ENCODE measurements around the gene CDON. TPM values are rescaled to one million over a fixed set of nuclear protein-coding genes. Genes with fewer than 3 reads are reported as not detected.
A peak's percentile ranks its signal among the peaks of the same experiment; 100 is the strongest.

The CDON gene
- total and polyA plus RNA-seq, 2 of the 13 experiments (the other 11 are each of a cell fraction or from before 2014, with no cell fraction given): 9.6 to 12.8 TPM

GRCh38 chr11:126062679-126063506 is at the start of gene CDON (continued):
- TF ChIP-seq REST (IDR thresholded peaks at IDR 0.05; ENCODE audit: borderline replicate concordance in 1 of 2, low read depth in 1 of 2, low read length in 2 of 2): no peak
- TF ChIP-seq ZNF251 (CRISPR knock-in tag; IDR thresholded peaks at IDR 0.05): no peak
- TF ChIP-seq GPN1 (CRISPR knock-in tag; IDR thresholded peaks at IDR 0.05; ENCODE audit: borderline replicate concordance): no peak
- no peak for TF ChIP-seq ZNF136 (CRISPR knock-in tag; IDR thresholded peaks at IDR 0.05; ENCODE audit: low read depth)
- no peak for TF ChIP-seq TBX3 (IDR thresholded peaks at IDR 0.05; ENCODE audit: borderline replicate concordance)
- TF ChIP-seq ZFAT (CRISPR knock-in tag; conservative IDR thresholded peaks at IDR 0.05): no peak
- no peak for TF ChIP-seq AHDC1 (CRISPR knock-in tag; IDR thresholded peaks at IDR 0.05; ENCODE audit: borderline replicate concordance)
- 0 out of 2 replicates have a peak, but pooled peaks have one; percentile 36 for TF ChIP-seq ZMYM2 (CRISPR knock-in tag; IDR thresholded peaks at IDR 0.05)
- no peak for TF ChIP-seq THAP8 (CRISPR knock-in tag; IDR thresholded peaks at IDR 0.05; ENCODE audit: borderline replicate concordance)
- TF ChIP-seq NR1H2 (CRISPR knock-in tag; IDR thresholded peaks at IDR 0.05; ENCODE audit: borderline replicate concordance, low read depth): no peak
- TF ChIP-seq SMARCE1 (IDR thresholded peaks at IDR 0.05; ENCODE audit: borderline replicate concordance): no peak
- no peak for TF ChIP-seq SP140L (CRISPR knock-in tag; IDR thresholded peaks at IDR 0.05; ENCODE audit: borderline replicate concordance)
- TF ChIP-seq ZKSCAN1 (IDR thresholded peaks at IDR 0.05; ENCODE audit: low read length): no peak
- peak; percentile 18; the same call in 1 of the 2 replicates for TF ChIP-seq TFE3 (CRISPR knock-in tag; IDR thresholded peaks at IDR 0.05)
- no peak for TF ChIP-seq E2F1 (CRISPR knock-in tag; IDR thresholded peaks at IDR 0.05)

Measured in HepG2 (cell line).